ENCODE results near the gene CHEK2. TPM values are rescaled to one million over a fixed set of nuclear protein-coding genes. Genes with fewer than 3 reads are reported as not detected.
A peak's percentile ranks its signal among the peaks of the same experiment; 100 is the strongest.

CHEK2 gene
- total and polyA plus RNA-seq, 2 of the 4 experiments (the other 2 are of a cell fraction) = 9.9 to 16.1 TPM

- 0 out of 2 replicates have a peak overlapping the region, but pooled peaks have one; percentile 16 for H2AK5ac ChIP-seq (ENCODE audit: low read depth, low read length)
- no peak overlapping the region for H2BK120ac ChIP-seq (ENCODE audit: low read depth, low read length)
- in situ Hi-C loops (cut with MboI; ENCODE audit: low sequenced_read_pairs) (no loop called here), intact Hi-C loops (cut with micrococcal nuclease) (loop anchor here (5.0 kb wide), 3 partner anchors 59 to 164 kb away; partner anchors contain the start of gene TTC28), dilution Hi-C loops (cut with HindIII; ENCODE audit: low sequenced_read_pairs, unreplicated experiment) (no loop called here)
- ATAC-seq (ENCODE audit: low read depth) = no peak
- H4K8ac ChIP-seq (ENCODE audit: low read depth in 2 of 2, low read length in 2 of 2) = no peak overlapping the region
- no peak overlapping the region for H3K4me2 ChIP-seq (ENCODE audit: low read depth, low read length)
- no peak overlapping the region for H2AK9ac ChIP-seq (replicated peaks; ENCODE audit: low read depth, low read length, poor library complexity)
- no peak overlapping the region for H2BK15ac ChIP-seq (ENCODE audit: low read depth, low read length)
- no peak overlapping the region for H3K18ac ChIP-seq (ENCODE audit: low read depth, low read length)
- H3K79me1 ChIP-seq (ENCODE audit: low read depth in 1 of 2, low read length in 2 of 2) = peaks cover 10 to 22% of the 10 kb centered on the region in 2 experiments
- WGBS, 2 experiments (ENCODE audit: extremely low coverage in 2 of 2, insufficient read length in 1 of 2) = 88% methylated on average over 1 of the region's 5 CpGs; no CpG with 5 or more reads in 1 of the 2 experiments
- no peak for DNase-seq
- peaks cover 17% of the 10 kb centered on the region for H4K20me1 ChIP-seq (ENCODE audit: insufficient read depth, low read length)
- no peak overlapping the region for H2BK20ac ChIP-seq (ENCODE audit: low read depth, low read length)
- H2AFZ ChIP-seq (replicated peaks; ENCODE audit: low read length, poor library complexity) = peak overlapping the region; percentile 29
- H3K4me1 ChIP-seq (ENCODE audit: control insufficient read depth, insufficient read depth, low read length) = no peaks in the 10 kb centered on the region
- H3K9me3 ChIP-seq (ENCODE audit: control insufficient read depth, insufficient read depth, low read length) = peaks cover 2% of the 10 kb centered on the region; the same call in 1 of the 2 replicates
- no peak overlapping the region for H3K4me3 ChIP-seq (ENCODE audit: insufficient read depth, low read depth, low read length)
- no peak overlapping the region for H3K27ac ChIP-seq (ENCODE audit: insufficient read depth, low read length)
- TF ChIP-seq USF2 (IDR thresholded peaks at IDR 0.05; ENCODE audit: low read depth, low read length) (no peak), RFX5 (IDR thresholded peaks at IDR 0.05; ENCODE audit: low read depth, low read length) (no peak)
- H3K27me3 ChIP-seq (ENCODE audit: control insufficient read depth, insufficient read depth, low read length) = no peaks in the 10 kb centered on the region; the same call in 1 of the 2 replicates
- H3K9ac ChIP-seq (ENCODE audit: low read depth, low read length) = no peak overlapping the region
- no peak overlapping the region for H3K23ac ChIP-seq (ENCODE audit: low read depth, low read length)
- no peak overlapping the region; the same call in 1 of the 2 replicates for H3K4ac ChIP-seq (ENCODE audit: low read depth, low read length)
- H2BK5ac ChIP-seq (ENCODE audit: low read depth, low read length, poor library complexity, severe bottlenecking) = no peak overlapping the region
- no peak overlapping the region for H4K91ac ChIP-seq (ENCODE audit: insufficient read depth, low read depth, low read length)
- no peak overlapping the region for H4K5ac ChIP-seq (ENCODE audit: low read depth, low read length)
- ChIA-PET CTCF (no interaction called here), POLR2A (ENCODE audit: unreplicated experiment) (no interaction called here)
- H3K56ac ChIP-seq (ENCODE audit: extremely low read depth, insufficient read depth, low read length) = no peak overlapping the region
- H3K36me3 ChIP-seq (ENCODE audit: control insufficient read depth, insufficient read depth, low read length) = peaks cover 8% of the 10 kb centered on the region
- no peak overlapping the region for H3K14ac ChIP-seq (replicated peaks; ENCODE audit: low read depth, low read length)
- H3K9me1 ChIP-seq (ENCODE audit: insufficient read depth, low read length) = peaks cover 3% of the 10 kb centered on the region; the same call in 1 of the 2 replicates
- BruUV-seq (replicated peaks) = no TSS peak
Observed at GRCh38 chr22:28771195-28771791, 29.7 kb upstream of the CHEK2 start.
